GM23338 (cell line): Measurements from ENCODE around the gene FBP1. TPM values are rescaled to one million over a fixed set of nuclear protein-coding genes. Genes with fewer than 3 reads are reported as not detected.
A peak's percentile ranks its signal among the peaks of the same experiment; 100 is the strongest.

Experiments used
- ATAC-seq: fragments of 200-7000 bp; cut with Tn5 transposase; 3 replicates; pipeline ENCODE4 v1.9.1; 2020
- DNase-seq: peaks from one replicate; pipeline ENCODE4 v3.0.0-alpha.2; 2015; ENCODE audit warnings: low spot score
- H2AFZ ChIP-seq: fragments of 200-600 bp; sonication (generic); 2 replicates; pipeline ENCODE4 v1.8.0; 2016; ENCODE audit warnings: antibody characterized with exemption, mild to moderate bottlenecking, moderate library complexity
- H3F3A ChIP-seq: fragments of 200-600 bp; sonication (generic); replicated peaks from 2 replicates; pipeline ENCODE4 v1.8.0; 2017; ENCODE audit warnings: antibody characterized with exemption, mixed run types, low read depth
- H3K27ac ChIP-seq: fragments of 200-600 bp; sonication (generic); 2 replicates; pipeline ENCODE4 v1.6.1; 2016; ENCODE audit warnings: low read depth
- H3K27me3 ChIP-seq: fragments of 200-600 bp; sonication (generic); 2 replicates; pipeline ENCODE4 v1.8.0; 2016; ENCODE audit warnings: mild to moderate bottlenecking, mixed run types, moderate library complexity; ENCODE audit not compliant: insufficient read depth
- H3K36me3 ChIP-seq: fragments of 200-600 bp; sonication (generic); 2 replicates; pipeline ENCODE4 v1.8.0; 2016; ENCODE audit warnings: mild to moderate bottlenecking; ENCODE audit not compliant: insufficient read depth
- H3K4me1 ChIP-seq: fragments of 200-600 bp; sonication (generic); 2 replicates; pipeline ENCODE4 v1.8.0; 2016; ENCODE audit warnings: mild to moderate bottlenecking, moderate library complexity; ENCODE audit not compliant: insufficient read depth
- H3K4me2 ChIP-seq: fragments of 200-600 bp; sonication (generic); 2 replicates; pipeline ENCODE4 v1.7.1; 2017; ENCODE audit warnings: mixed run types
- H3K4me3 ChIP-seq: fragments of 200-600 bp; sonication (generic); 2 replicates; pipeline ENCODE4 v1.6.1; 2016; ENCODE audit warnings: mixed run types
- H3K79me2 ChIP-seq: fragments of 200-600 bp; sonication (generic); replicated peaks from 2 replicates; pipeline ENCODE4 v1.8.0; 2017; ENCODE audit warnings: mild to moderate bottlenecking; ENCODE audit not compliant: insufficient read depth
- H3K9me2 ChIP-seq: fragments of 200-600 bp; sonication (generic); 2 replicates; pipeline ENCODE4 v1.8.0; 2017; ENCODE audit not compliant: insufficient read depth
- H4K20me1 ChIP-seq: fragments of 200-600 bp; sonication (generic); replicated peaks from 2 replicates; pipeline ENCODE4 v1.8.0; 2017; ENCODE audit warnings: mild to moderate bottlenecking; ENCODE audit not compliant: insufficient read depth
- H3K27ac Mint-ChIP-seq: 2 replicates; pipeline ENCODE4 v1.8.0; 2020; ENCODE audit warnings: inconsistent platforms, mild to moderate bottlenecking, moderate library complexity, mixed read lengths
- H3K27me3 Mint-ChIP-seq: 3 replicates; pipeline ENCODE4 v1.8.0; 2022; ENCODE audit warnings: low read depth, mild to moderate bottlenecking, moderate library complexity, mixed read lengths, inconsistent platforms; ENCODE audit not compliant: insufficient read depth, poor library complexity
- H3K36me3 Mint-ChIP-seq: 3 replicates; pipeline ENCODE4 v1.8.0; 2021; ENCODE audit warnings: low read depth, mild to moderate bottlenecking, inconsistent platforms, moderate library complexity, mixed read lengths
- H3K4me1 Mint-ChIP-seq: 3 replicates; pipeline ENCODE4 v1.8.0; 2020; ENCODE audit warnings: mild to moderate bottlenecking, inconsistent platforms, mixed read lengths
- H3K4me3 Mint-ChIP-seq: 3 replicates; pipeline ENCODE4 v1.8.0; 2021; ENCODE audit warnings: moderate library complexity, mild to moderate bottlenecking, inconsistent platforms, mixed read lengths
- H3K9me3 Mint-ChIP-seq: 3 replicates; pipeline ENCODE4 v1.8.0; 2020; ENCODE audit warnings: moderate library complexity, mild to moderate bottlenecking, inconsistent platforms, mixed read lengths
- CREB1 ChIP-seq: fragments of 250-450 bp; sonication (Bioruptor Pico); IDR thresholded peaks from 2 replicates; pipeline ENCODE4 v1.5.0; 2020; ENCODE audit warnings: low read depth, mild to moderate bottlenecking, moderate library complexity
- CTCF ChIP-seq, 2 experiments: fragments of 200-600 bp in 1 of 2; sonication (generic) in 1 of 2; conservative IDR thresholded peaks; 2 replicates each; pipeline versions ENCODE4 v1.5.1 to v1.6.1; 2016 to 2017; ENCODE audit warnings: antibody characterized with exemption in 2 of 2, low read depth in 2 of 2, mild to moderate bottlenecking in 2 of 2, moderate library complexity in 1 of 2
- ETS1 ChIP-seq: IDR thresholded peaks from 2 replicates; pipeline ENCODE4 v1.6.1; 2016; ENCODE audit warnings: antibody characterized with exemption
- EZH2 ChIP-seq: fragments of 200-600 bp; sonication (generic); IDR thresholded peaks from one replicate; pipeline ENCODE4 v1.8.0; 2017; ENCODE audit warnings: antibody characterized with exemption, mild to moderate bottlenecking, low read depth; ENCODE audit not compliant: unreplicated experiment
- EZH2phosphoT487 ChIP-seq: fragments of 200-600 bp; sonication (generic); IDR thresholded peaks from one replicate; pipeline ENCODE4 v1.8.1; 2018; ENCODE audit warnings: antibody characterized with exemption; ENCODE audit not compliant: unreplicated experiment
- POLR2AphosphoS5 ChIP-seq: IDR thresholded peaks from 2 replicates; pipeline ENCODE4 v1.6.1; 2016; ENCODE audit warnings: antibody characterized with exemption, low read depth
- REST ChIP-seq: IDR thresholded peaks from one replicate; pipeline ENCODE4 v1.6.1; 2018; ENCODE audit warnings: antibody characterized with exemption; ENCODE audit not compliant: unreplicated experiment
- ZNF114 ChIP-seq: fragments of 250-450 bp; sonication (Bioruptor Pico); IDR thresholded peaks from 2 replicates; pipeline ENCODE4 v1.5.0; 2020; ENCODE audit warnings: mild to moderate bottlenecking, moderate library complexity
- ZNF331 ChIP-seq: fragments of 250-450 bp; sonication (Bioruptor Pico); IDR thresholded peaks from 2 replicates; pipeline ENCODE4 v1.5.0; 2020; ENCODE audit warnings: low read depth, mild to moderate bottlenecking, moderate library complexity
- polyA plus RNA-seq: library from polyadenylated mRNA; unstranded; fragments of >200 nt; fragmentation: Nextera tagmentation; extraction: Ambion mirVana; gene quantifications from 2 replicates; pipeline ENCODE4 v1.2.1, GENCODE V29; 2016
- total RNA-seq: library from RNA; depleted of rRNA; stranded (reverse); fragments of >200 nt; shearing (Covaris generic); gene quantifications from 2 replicates; pipeline ENCODE4 v1.2.3, GENCODE V29; 2014

Gene FBP1
- total and polyA plus RNA-seq, 2 experiments from 2014 or later = 3.0 to 3.3 TPM

GRCh38 chr9:94557376-94557775 lies 81.9 kb downstream of the FBP1 start (continued):
- no peak for TF ChIP-seq CTCF (conservative IDR thresholded peaks at IDR 0.05; ENCODE audit: low read depth in 2 of 2)
- TF ChIP-seq EZH2 = no peak
- no peak for TF ChIP-seq EZH2phosphoT487
- TF ChIP-seq REST = no peak

- Histone ChIP-seq H3K4me2 (peak within 1 kb of the TSS; percentile 76), H3K4me3 (peak within 1 kb of the TSS; percentile 49), H2AFZ (no peak within 1 kb of the TSS), H4K20me1 (peaks cover 8% of the 10 kb centered on the region), H3K36me3 (no peaks in the 10 kb centered on the region), H3F3A (no peaks in the 10 kb centered on the region), H3K27me3 (no peaks in the 10 kb centered on the region), H3K27ac (peak within 1 kb of the TSS; percentile 26; the same call in 1 of the 2 replicates), H3K9me2 (no peaks in the 10 kb centered on the region), H3K79me2 (peaks cover 34% of the 10 kb centered on the region), H3K4me1 (peaks cover 3% of the 10 kb centered on the region; the same call in 1 of the 2 replicates)
- peak; percentile 98 for ATAC-seq
- Mint-ChIP-seq H3K9me3 (peaks cover 13% of the 10 kb centered on the region), H3K4me1 (no peaks in the 10 kb centered on the region; the same call in 2 of the 3 replicates), H3K4me3 (no peak within 1 kb of the TSS; the same call in 2 of the 3 replicates), H3K27ac (no peak within 1 kb of the TSS), H3K27me3 (peaks cover 6% of the 10 kb centered on the region), H3K36me3 (peaks cover 25% of the 10 kb centered on the region)
- TF ChIP-seq CTCF (conservative IDR thresholded peaks at IDR 0.05; ENCODE audit: low read depth in 2 of 2) = peak; percentile 69 to 91
- TF ChIP-seq ZNF331 = no peak
- no peak for TF ChIP-seq ETS1
- TF ChIP-seq EZH2phosphoT487 = no peak
- TF ChIP-seq POLR2AphosphoS5 = peak; percentile 81
- TF ChIP-seq ZNF114 (CRISPR knock-in tag) = no peak
- TF ChIP-seq CREB1 (CRISPR knock-in tag) = peak; percentile 39; the same call in 1 of the 2 replicates
- peak; percentile 89 for DNase-seq
Observed at GRCh38 chr9:94554439-94555331, 84.6 kb downstream of the FBP1 start, which contains the start of gene PCAT7. TSS of gene PCAT7 (plus strand) at chr9:94555083.
